Ramos (cell line): ENCODE results near the gene RAB6A.

Source experiments
- in situ Hi-C: fragments of 300-500 bp; cut with MboI; formaldehyde crosslinking; loops from one replicate; pipeline ENCODE4 v1.14.3; 2022; ENCODE audit warnings: low sequenced_read_pairs; ENCODE audit not compliant: unreplicated experiment

The RAB6A gene

DNA sequence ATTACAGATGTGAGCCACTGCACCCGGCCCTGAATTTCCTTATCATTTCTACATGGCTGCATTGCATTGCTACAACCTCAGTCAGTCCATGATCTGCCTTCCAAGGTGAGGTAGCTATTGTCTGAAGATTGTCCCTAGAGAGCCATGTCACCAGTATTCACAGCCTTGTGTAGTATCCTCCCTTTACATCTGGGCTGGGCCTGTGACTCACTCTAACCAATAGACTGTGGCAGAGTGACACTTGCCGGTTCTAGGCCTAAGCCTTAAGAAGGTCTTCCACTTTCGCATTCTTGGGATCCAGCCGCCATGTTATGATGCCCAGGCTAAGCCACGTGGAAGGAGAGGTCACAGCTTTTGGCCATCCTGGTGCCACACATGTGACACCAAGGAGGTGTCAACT lies 124.6 kb downstream of the RAB6A start:
- in situ Hi-C loops, result no loop called here

DNA sequence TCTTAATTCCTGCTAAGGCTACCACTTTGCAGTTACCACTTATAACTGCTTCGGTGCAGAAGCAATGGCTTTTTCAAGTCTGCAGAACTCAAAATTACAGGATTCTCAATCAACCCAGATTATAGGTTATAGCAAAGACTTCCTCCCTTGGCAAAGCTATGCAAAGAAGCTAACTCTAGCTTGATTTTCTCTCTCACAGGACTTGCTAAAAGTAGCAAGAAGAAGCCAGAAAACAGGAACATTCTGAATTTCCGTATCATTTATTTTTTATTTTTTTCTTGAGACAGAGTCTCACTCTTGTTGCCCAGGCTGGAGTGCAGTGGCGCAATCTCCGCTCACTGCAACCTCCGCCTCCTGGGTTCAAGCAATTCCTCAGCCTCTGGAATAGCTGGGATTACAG lies 125.2 kb downstream of the RAB6A start:
- in situ Hi-C loops, result no loop called here

DNA sequence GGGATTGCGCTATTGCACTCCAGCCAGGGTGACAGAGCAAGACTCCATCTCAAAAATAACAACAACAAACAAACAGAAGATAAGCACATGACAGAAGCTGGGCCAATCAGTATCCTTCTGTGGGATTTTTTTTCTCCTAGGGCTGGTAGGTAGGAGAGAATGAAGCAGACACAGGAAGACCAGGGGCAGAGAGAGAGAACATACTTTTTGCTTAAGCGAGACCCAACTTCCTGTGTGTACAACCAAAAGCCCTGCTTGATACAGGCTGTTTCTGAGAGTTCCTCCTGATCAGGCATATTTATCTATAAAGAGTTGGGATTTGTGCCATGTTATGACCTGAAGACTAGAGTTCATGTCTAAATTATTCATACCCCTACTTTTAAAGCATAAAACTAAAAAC lies 126.9 kb downstream of the RAB6A start:
- in situ Hi-C loops, result no loop called here

DNA sequence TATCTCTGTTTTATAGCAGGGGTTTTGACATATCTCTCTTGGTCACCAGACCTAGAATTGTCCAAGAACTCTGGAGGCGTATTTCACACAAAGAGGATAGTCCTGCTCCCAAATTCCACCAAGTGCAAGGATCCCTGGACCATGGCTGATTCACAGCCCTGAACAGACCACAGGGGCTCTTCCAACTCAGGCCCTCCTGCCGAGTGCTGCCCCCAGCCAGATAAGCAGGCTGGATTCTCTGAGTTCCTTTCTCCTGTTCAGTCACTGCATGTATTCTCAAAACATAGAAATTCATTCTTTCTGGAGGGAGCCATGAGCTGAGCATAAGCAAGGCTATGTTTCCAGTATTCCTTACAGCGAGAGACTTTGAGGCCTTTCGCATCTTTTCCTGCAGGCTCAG lies 127.9 kb downstream of the RAB6A start:
- in situ Hi-C loops, result no loop called here

DNA sequence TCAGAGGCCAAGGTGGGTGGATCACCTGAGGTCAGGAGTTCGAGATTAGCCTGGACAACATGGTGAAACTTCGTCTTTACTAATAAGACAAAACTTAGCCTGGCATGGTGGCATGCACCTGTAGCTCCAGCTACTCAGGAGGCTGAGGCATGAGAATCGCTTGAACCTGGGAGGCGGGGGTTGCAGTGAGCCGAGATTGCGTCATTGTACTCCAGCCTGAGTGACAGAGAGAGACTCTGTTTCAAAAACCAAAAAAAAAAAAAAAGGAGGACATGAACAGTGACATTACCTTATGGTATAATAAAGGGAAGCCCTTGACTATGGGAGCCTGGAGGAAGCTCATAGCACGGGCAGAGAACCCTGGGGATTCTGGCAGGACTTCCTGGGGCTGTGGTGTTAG lies 131.0 kb downstream of the RAB6A start:
- in situ Hi-C loops, result no loop called here

DNA sequence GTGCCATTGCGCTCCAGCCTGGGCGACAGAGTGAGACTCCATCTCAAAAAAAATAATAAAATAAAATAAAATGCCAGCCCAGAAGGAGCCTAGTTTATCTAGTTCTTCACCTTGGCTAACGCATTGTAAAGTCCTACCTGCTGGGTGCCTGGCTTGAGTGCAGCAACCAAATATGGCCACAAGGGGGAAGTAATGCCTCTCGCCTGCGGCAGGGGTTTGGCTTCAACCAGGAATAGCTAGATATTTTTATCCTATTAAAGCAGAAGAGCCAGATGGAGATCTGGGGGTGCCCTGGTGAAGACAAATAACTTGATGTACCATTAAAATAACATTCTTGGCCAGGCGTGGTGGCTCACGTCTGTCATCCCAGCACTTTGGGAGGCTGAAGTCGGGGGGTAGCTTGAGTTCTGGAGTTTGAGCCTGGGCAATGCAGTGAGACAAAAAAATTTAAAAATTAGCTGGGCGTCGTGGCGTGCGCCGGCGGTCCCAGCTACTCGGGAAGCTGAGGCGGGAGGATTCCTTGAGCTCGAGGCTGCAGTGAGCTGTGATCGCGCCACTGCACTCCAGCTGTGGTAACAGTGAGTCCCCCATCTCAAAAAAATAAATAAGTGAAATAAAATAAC lies 135.1 kb downstream of the RAB6A start:
- in situ Hi-C loops, result no loop called here
